HTERT RPE-1 (cell line): Measurements from ENCODE around the gene HSBP1L1.

Source experiments
- in situ Hi-C: fragments of 300-500 bp; cut with MboI; formaldehyde crosslinking; loops from 4 replicates; pipeline ENCODE4 v1.14.3; 2020; ENCODE audit warnings: low sequenced_read_pairs

HSBP1L1 gene

GRCh38 chr18:79944126-79944731 is 20.2 kb upstream of the HSBP1L1 start:
- in situ Hi-C loops, result no loop called here

- in situ Hi-C loops, result no loop called here
These were observed 19.7 kb upstream of the HSBP1L1 start for GRCh38 chr18:79944746-79945117.

GRCh38 chr18:79945118-79946042 is 19.1 kb upstream of the HSBP1L1 start:
- in situ Hi-C loops, result no loop called here

- in situ Hi-C loops, result no loop called here
These were observed 17.2 kb upstream of the HSBP1L1 start for GRCh38 chr18:79947054-79947755.

GRCh38 chr18:79947881-79948610 is 16.4 kb upstream of the HSBP1L1 start:
- in situ Hi-C loops, result no loop called here

- in situ Hi-C loops, result no loop called here
These were observed 15.6 kb upstream of the HSBP1L1 start for GRCh38 chr18:79948719-79949411.

- in situ Hi-C loops, result no loop called here
These were observed 14.6 kb upstream of the HSBP1L1 start for GRCh38 chr18:79949697-79950487.

- in situ Hi-C loops, result no loop called here
These were observed 13.7 kb upstream of the HSBP1L1 start for GRCh38 chr18:79950515-79951341.

- in situ Hi-C loops, result no loop called here
These were observed 12.6 kb upstream of the HSBP1L1 start, which contains the start of gene SLC66A2 for GRCh38 chr18:79951545-79952455. Gene SLC66A2, minus strand, starts transcription at chr18:79951653. Its CDS starts 727 bp downstream, at chr18:79950926.

GRCh38 chr18:79952456-79952995 is 11.9 kb upstream of the HSBP1L1 start:
- in situ Hi-C loops, result no loop called here

- in situ Hi-C loops, result no loop called here
These were observed 11.4 kb upstream of the HSBP1L1 start for GRCh38 chr18:79952996-79953559.

- in situ Hi-C loops, result no loop called here
These were observed 10.3 kb upstream of the HSBP1L1 start for GRCh38 chr18:79953971-79954651.

- in situ Hi-C loops, result no loop called here
These were observed 9.7 kb upstream of the HSBP1L1 start for GRCh38 chr18:79954791-79955190.

- in situ Hi-C loops, result no loop called here
These were observed 9.0 kb upstream of the HSBP1L1 start for GRCh38 chr18:79955302-79956075.

GRCh38 chr18:79956276-79956675 is 8.2 kb upstream of the HSBP1L1 start:
- in situ Hi-C loops, result no loop called here

GRCh38 chr18:79958981-79959380 is 5.5 kb upstream of the HSBP1L1 start:
- in situ Hi-C loops, result no loop called here
